K562 (cell line): Measurements from ENCODE around the gene TMEM203. TPM values are rescaled to one million over a fixed set of nuclear protein-coding genes. Genes with fewer than 3 reads are reported as not detected.

Experiments used
- ATF3 ChIP-seq, 2 experiments: fragments of 450-650 bp in 1 of 2; sonication (generic) in 1 of 2; formaldehyde crosslinking in 1 of 2; IDR thresholded peaks in 1 of 2; conservative IDR thresholded peaks in 1 of 2; 2 replicates each; pipeline versions ENCODE4 v1.6.1 to v1.8.1; 2016 to 2023; ENCODE audit warnings: mild to moderate bottlenecking in 2 of 2, moderate library complexity in 2 of 2, inconsistent platforms in 1 of 2, missing genetic modification reagents in 1 of 2
- E2F3 ChIP-seq: fragments of 250-450 bp; sonication (Bioruptor Pico); IDR thresholded peaks from 2 replicates; pipeline ENCODE4 v1.4.0; 2020; ENCODE audit warnings: mild to moderate bottlenecking
- FOXM1 ChIP-seq, 2 experiments: fragments of 450-650 bp in 1 of 2; sonication (generic) in 1 of 2; formaldehyde crosslinking in 1 of 2; IDR thresholded peaks; 2 replicates each; pipeline versions ENCODE4 v1.6.1 to v1.9.0; 2017 to 2022; ENCODE audit warnings: low read depth in 2 of 2, mild to moderate bottlenecking in 2 of 2, missing genetic modification reagents in 1 of 2, moderate library complexity in 1 of 2
- GTF2E2 ChIP-seq: fragments of 200-800 bp; sonication (Bioruptor generic); IDR thresholded peaks from 2 replicates; pipeline ENCODE4 v1.6.1; 2016; ENCODE audit warnings: missing genetic modification characterization, missing compliant biosample characterization
- KDM1A ChIP-seq, 2 experiments: fragments of 450-650 bp; IDR thresholded peaks; 2 replicates each; pipeline ENCODE4 v1.6.1; 2016; ENCODE audit warnings: mild to moderate bottlenecking in 2 of 2
- MAZ ChIP-seq, 2 experiments: fragments of 450-650 bp in 1 of 2; sonication (generic) in 1 of 2; formaldehyde crosslinking; IDR thresholded peaks in 1 of 2; conservative IDR thresholded peaks in 1 of 2; 2 replicates each; pipeline versions ENCODE4 v1.4.0 to v1.5.0; 2020; ENCODE audit warnings: mild to moderate bottlenecking in 1 of 2, missing genetic modification reagents in 1 of 2
- MCM2 ChIP-seq: fragments of 450-650 bp; IDR thresholded peaks from 2 replicates; pipeline ENCODE4 v1.6.1; 2017; ENCODE audit warnings: low read depth, mild to moderate bottlenecking
- NEUROD1 ChIP-seq: fragments of 150-350 bp; IDR thresholded peaks from 2 replicates; pipeline ENCODE4 v1.6.1; 2014; ENCODE audit warnings: borderline replicate concordance, low read length, low read depth; ENCODE audit not compliant: partially characterized antibody
- NR4A1 ChIP-seq, 2 experiments: fragments of 250-450 bp in 1 of 2; fragments of 450-650 bp in 1 of 2; sonication (Bioruptor Pico) in 1 of 2; IDR thresholded peaks; 2 replicates each; pipeline versions ENCODE4 v1.4.0 to v1.6.1; 2016 to 2020; ENCODE audit warnings: mild to moderate bottlenecking in 2 of 2, missing compliant biosample characterization in 1 of 2, missing genetic modification characterization in 1 of 2, moderate library complexity in 1 of 2
- SP1 ChIP-seq: sonication (generic); formaldehyde crosslinking; IDR thresholded peaks from 2 replicates; pipeline ENCODE4 v1.8.1; 2022; ENCODE audit warnings: mild to moderate bottlenecking, missing genetic modification reagents
- SPI1 ChIP-seq: IDR thresholded peaks from 2 replicates; pipeline ENCODE4 v1.6.1; 2011; ENCODE audit warnings: low read depth, low read length, control low read depth, borderline replicate concordance
- SREBF2 ChIP-seq: sonication (generic); formaldehyde crosslinking; IDR thresholded peaks from 2 replicates; pipeline ENCODE4 v1.4.0; 2020; ENCODE audit warnings: mild to moderate bottlenecking, missing genetic modification reagents
- TCF3 ChIP-seq: sonication (generic); formaldehyde crosslinking; IDR thresholded peaks from 2 replicates; pipeline ENCODE4 v1.4.0; 2020; ENCODE audit warnings: mild to moderate bottlenecking, missing genetic modification reagents
- ZBTB5 ChIP-seq: fragments of 450-650 bp; IDR thresholded peaks from 2 replicates; pipeline ENCODE4 v1.6.1; 2017; ENCODE audit warnings: antibody characterized with exemption
- ZNF41 ChIP-seq: fragments of 250-450 bp; sonication (Bioruptor Pico); conservative IDR thresholded peaks from 2 replicates; pipeline ENCODE4 v1.4.0; 2020; ENCODE audit warnings: mild to moderate bottlenecking
- ZNF695 ChIP-seq: fragments of 450-650 bp; formaldehyde crosslinking; IDR thresholded peaks from 2 replicates; pipeline ENCODE4 v1.4.0; 2020; ENCODE audit warnings: mild to moderate bottlenecking, moderate library complexity
- polyA plus RNA-seq, 8 experiments: library from polyadenylated mRNA; depleted of rRNA in 4 of 8; stranded (reverse) in 5 of 8; unstranded in 3 of 8; fragments of >200 nt; fragmentation: Nextera tagmentation in 2 of 8; fragmentation: Illumina TruSeq in 1 of 8; extraction: Ambion mirVana in 2 of 8; extraction: Trizol in 1 of 8; gene quantifications; 2 replicates each; pipeline versions ENCODE4 v1.2.1 to v1.2.3, GENCODE V29; 2011 to 2014; ENCODE audit warnings: inconsistent platforms in 1 of 8, missing spikeins in 1 of 8
- total RNA-seq, 7 experiments: library from RNA; depleted of rRNA in 6 of 7; stranded (reverse); fragments of >200 nt in 6 of 7; fragmentation: Illumina TruSeq in 2 of 7; extraction: Trizol in 2 of 7; gene quantifications; 2 replicates each; pipeline versions ENCODE4 v1.2.1 to v1.2.3, GENCODE V29; 2011 to 2021; ENCODE audit warnings: low replicate concordance in 1 of 7
- TF ChIP-seq, protein P1 (sequence below): fragments of 250-450 bp; sonication (Bioruptor Pico); IDR thresholded peaks from 2 replicates; pipeline ENCODE4 v1.5.0; 2020; ENCODE audit warnings: mild to moderate bottlenecking
- TF ChIP-seq, protein P2 (sequence below): IDR thresholded peaks from 3 replicates; pipeline ENCODE4 v1.6.1; 2011; ENCODE audit warnings: borderline replicate concordance, mild to moderate bottlenecking, moderate library complexity; ENCODE audit not compliant: insufficient read length; ENCODE audit errors: extremely low read depth

The TMEM203 gene
- total and polyA plus RNA-seq, 9 of the 15 experiments (the other 6 are each of a cell fraction or from before 2014, with no cell fraction given) = 8.8 to 59.5 (median 37.6) TPM

DNA sequence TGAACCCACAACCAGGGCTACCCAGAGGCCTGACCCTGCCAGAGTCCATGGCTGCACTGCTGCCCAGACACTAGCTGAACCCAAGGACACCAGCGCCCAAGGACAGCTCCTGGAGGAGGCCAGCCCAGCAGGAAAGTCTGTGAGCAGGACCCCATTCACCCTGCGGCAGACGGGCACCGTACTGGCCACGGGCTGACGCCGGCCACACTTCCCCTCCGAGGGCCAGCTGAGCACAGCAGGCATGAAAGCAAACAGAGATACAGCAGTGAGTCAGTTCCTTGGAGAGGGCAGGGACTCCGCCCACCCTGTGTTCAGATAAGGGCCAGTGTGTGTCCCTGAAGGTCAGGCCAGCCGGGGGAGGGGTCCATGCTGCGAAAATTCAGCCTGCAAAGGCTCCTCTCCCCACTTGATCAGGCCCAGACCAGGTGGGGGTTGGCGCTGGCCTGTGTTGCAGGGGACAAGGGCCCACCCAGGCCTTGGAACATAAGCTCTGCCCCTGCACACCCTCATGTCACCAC, 13.4 kb upstream of the TMEM203 start (continued):
- TF ChIP-seq FOXM1 (IDR thresholded peaks at IDR 0.05; ENCODE audit: low read depth) (no peak), FOXM1 (CRISPR knock-in tag; IDR thresholded peaks at IDR 0.05; ENCODE audit: low read depth) (no peak), SPI1 (peak; percentile 95), NEUROD1 (peak; percentile 85), ATF3 (IDR thresholded peaks at IDR 0.05) (peak; percentile 77), ATF3 (CRISPR knock-in tag; conservative IDR thresholded peaks at IDR 0.05) (0 out of 2 replicates have a peak, but pooled peaks have one; percentile 27), ZNF695 (no peak), SP1 (peak; percentile 84), MCM2 (no peak), TCF3 (CRISPR knock-in tag) (peak; percentile 71), ZBTB5 (no peak), SREBF2 (CRISPR knock-in tag) (no peak), GTF2E2 (tag) (no peak), KDM1A (IDR thresholded peaks at IDR 0.05) (peak in 1 of 2 experiments; percentile 17; a peak in 1 of 4 replicates), E2F3 (CRISPR knock-in tag) (peak; percentile 73; the same call in 1 of the 2 replicates), ZNF41 (CRISPR knock-in tag) (0 out of 2 replicates have a peak, but pooled peaks have one; percentile 40), MAZ (CRISPR knock-in tag; conservative IDR thresholded peaks at IDR 0.05 in 1 of 2, IDR thresholded peaks at IDR 0.05 in 1 of 2) (peak; percentile 73 to 76), NR4A1 (CRISPR knock-in tag; IDR thresholded peaks at IDR 0.05) (peak; percentile 96; the same call in 1 of the 2 replicates), NR4A1 (tag; IDR thresholded peaks at IDR 0.05) (peak; percentile 80)
- TF ChIP-seq, protein P1, sequence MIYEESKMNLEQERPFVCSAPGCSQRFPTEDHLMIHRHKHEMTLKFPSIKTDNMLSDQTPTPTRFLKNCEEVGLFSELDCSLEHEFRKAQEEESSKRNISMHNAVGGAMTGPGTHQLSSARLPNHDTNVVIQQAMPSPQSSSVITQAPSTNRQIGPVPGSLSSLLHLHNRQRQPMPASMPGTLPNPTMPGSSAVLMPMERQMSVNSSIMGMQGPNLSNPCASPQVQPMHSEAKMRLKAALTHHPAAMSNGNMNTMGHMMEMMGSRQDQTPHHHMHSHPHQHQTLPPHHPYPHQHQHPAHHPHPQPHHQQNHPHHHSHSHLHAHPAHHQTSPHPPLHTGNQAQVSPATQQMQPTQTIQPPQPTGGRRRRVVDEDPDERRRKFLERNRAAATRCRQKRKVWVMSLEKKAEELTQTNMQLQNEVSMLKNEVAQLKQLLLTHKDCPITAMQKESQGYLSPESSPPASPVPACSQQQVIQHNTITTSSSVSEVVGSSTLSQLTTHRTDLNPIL (CRISPR knock-in tag) = no peak
- TF ChIP-seq, protein P2, sequence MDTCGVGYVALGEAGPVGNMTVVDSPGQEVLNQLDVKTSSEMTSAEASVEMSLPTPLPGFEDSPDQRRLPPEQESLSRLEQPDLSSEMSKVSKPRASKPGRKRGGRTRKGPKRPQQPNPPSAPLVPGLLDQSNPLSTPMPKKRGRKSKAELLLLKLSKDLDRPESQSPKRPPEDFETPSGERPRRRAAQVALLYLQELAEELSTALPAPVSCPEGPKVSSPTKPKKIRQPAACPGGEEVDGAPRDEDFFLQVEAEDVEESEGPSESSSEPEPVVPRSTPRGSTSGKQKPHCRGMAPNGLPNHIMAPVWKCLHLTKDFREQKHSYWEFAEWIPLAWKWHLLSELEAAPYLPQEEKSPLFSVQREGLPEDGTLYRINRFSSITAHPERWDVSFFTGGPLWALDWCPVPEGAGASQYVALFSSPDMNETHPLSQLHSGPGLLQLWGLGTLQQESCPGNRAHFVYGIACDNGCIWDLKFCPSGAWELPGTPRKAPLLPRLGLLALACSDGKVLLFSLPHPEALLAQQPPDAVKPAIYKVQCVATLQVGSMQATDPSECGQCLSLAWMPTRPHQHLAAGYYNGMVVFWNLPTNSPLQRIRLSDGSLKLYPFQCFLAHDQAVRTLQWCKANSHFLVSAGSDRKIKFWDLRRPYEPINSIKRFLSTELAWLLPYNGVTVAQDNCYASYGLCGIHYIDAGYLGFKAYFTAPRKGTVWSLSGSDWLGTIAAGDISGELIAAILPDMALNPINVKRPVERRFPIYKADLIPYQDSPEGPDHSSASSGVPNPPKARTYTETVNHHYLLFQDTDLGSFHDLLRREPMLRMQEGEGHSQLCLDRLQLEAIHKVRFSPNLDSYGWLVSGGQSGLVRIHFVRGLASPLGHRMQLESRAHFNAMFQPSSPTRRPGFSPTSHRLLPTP = no peak
